RWPE2 (cell line): ENCODE data around the gene FOXO1.

Source experiments
- ATAC-seq: fragments of 200-7000 bp; cut with Tn5 transposase; 3 replicates; pipeline ENCODE4 v1.9.1; 2021; ENCODE audit warnings: low read depth
- DNase-seq: peaks from one replicate; pipeline ENCODE4 v3.0.0-alpha.2; 2020; ENCODE audit warnings: low spot score
- H3K27ac ChIP-seq: fragments of 450-650 bp; 2 replicates; pipeline ENCODE4 v1.5.1; 2017; ENCODE audit warnings: mild to moderate bottlenecking; ENCODE audit not compliant: poor library complexity, severe bottlenecking
- H3K27me3 ChIP-seq: fragments of 250-450 bp; sonication (Bioruptor Pico); 2 replicates; pipeline ENCODE4 v1.5.1; 2021; ENCODE audit warnings: mild to moderate bottlenecking, moderate library complexity; ENCODE audit not compliant: insufficient read depth, poor library complexity, severe bottlenecking
- H3K36me3 ChIP-seq: fragments of 250-450 bp; sonication (Bioruptor Pico); 2 replicates; pipeline ENCODE4 v1.5.1; 2020; ENCODE audit warnings: low read depth, mild to moderate bottlenecking, moderate library complexity
- H3K4me1 ChIP-seq: fragments of 250-450 bp; sonication (Bioruptor Pico); 2 replicates; pipeline ENCODE4 v1.5.1; 2021; ENCODE audit warnings: mild to moderate bottlenecking, moderate library complexity; ENCODE audit not compliant: insufficient read depth, poor library complexity, severe bottlenecking
- H3K4me3 ChIP-seq: fragments of 250-450 bp; sonication (Bioruptor Pico); 2 replicates; pipeline ENCODE4 v1.5.1; 2021; ENCODE audit warnings: mild to moderate bottlenecking, moderate library complexity; ENCODE audit not compliant: severe bottlenecking
- H3K9me3 ChIP-seq: fragments of 250-450 bp; sonication (Bioruptor Pico); 2 replicates; pipeline ENCODE4 v1.5.1; 2021; ENCODE audit warnings: mild to moderate bottlenecking, moderate library complexity; ENCODE audit not compliant: severe bottlenecking
- CTCF ChIP-seq: fragments of 450-650 bp; IDR thresholded peaks from one replicate; pipeline ENCODE4 v1.5.1; 2017; ENCODE audit warnings: mild to moderate bottlenecking, moderate library complexity; ENCODE audit not compliant: poor library complexity, severe bottlenecking

FOXO1 gene

GRCh38 chr13:40564342-40565001 is 102.0 kb downstream of the FOXO1 start:
- DNase-seq, result no peak
- no peak overlapping the region for H3K4me3 ChIP-seq
- H3K36me3 ChIP-seq, result no peaks in the 10 kb centered on the region
- H3K9me3 ChIP-seq, result no peaks in the 10 kb centered on the region
- no peak for ATAC-seq
- no peaks in the 10 kb centered on the region for H3K4me1 ChIP-seq
- TF ChIP-seq CTCF, result no peak
- H3K27me3 ChIP-seq, result no peaks in the 10 kb centered on the region
- H3K27ac ChIP-seq, result no peak overlapping the region

- H3K9me3 ChIP-seq, result no peaks in the 10 kb centered on the region
- no peaks in the 10 kb centered on the region for H3K4me1 ChIP-seq
- DNase-seq (no peak), ATAC-seq (no peak)
- H3K36me3 ChIP-seq, result no peaks in the 10 kb centered on the region
- TF ChIP-seq CTCF, result no peak
- H3K4me3 ChIP-seq, result no peak overlapping the region
- H3K27me3 ChIP-seq, result no peaks in the 10 kb centered on the region
- H3K27ac ChIP-seq, result no peak overlapping the region
These were observed 102.9 kb downstream of the FOXO1 start for GRCh38 chr13:40563350-40564125.

- Histone ChIP-seq H3K36me3 (no peaks in the 10 kb centered on the region), H3K27ac (no peak overlapping the region), H3K9me3 (no peaks in the 10 kb centered on the region), H3K4me1 (no peaks in the 10 kb centered on the region), H3K4me3 (no peak overlapping the region), H3K27me3 (no peaks in the 10 kb centered on the region)
- no peak for DNase-seq
- ATAC-seq, result no peak
- no peak for TF ChIP-seq CTCF
These were observed 103.5 kb downstream of the FOXO1 start for GRCh38 chr13:40562975-40563349.

- Histone ChIP-seq H3K4me3 (no peak overlapping the region), H3K27ac (no peak overlapping the region), H3K4me1 (no peaks in the 10 kb centered on the region), H3K27me3 (no peaks in the 10 kb centered on the region), H3K36me3 (no peaks in the 10 kb centered on the region), H3K9me3 (no peaks in the 10 kb centered on the region)
- no peak for DNase-seq
- ATAC-seq, result no peak
- TF ChIP-seq CTCF, result no peak
These were observed 106.5 kb downstream of the FOXO1 start for GRCh38 chr13:40559915-40560314.

GRCh38 chr13:40558656-40559055 is 107.8 kb downstream of the FOXO1 start:
- no peak overlapping the region for H3K27ac ChIP-seq
- no peak for TF ChIP-seq CTCF
- no peaks in the 10 kb centered on the region for H3K36me3 ChIP-seq
- ATAC-seq (no peak), DNase-seq (no peak)
- H3K27me3 ChIP-seq, result no peaks in the 10 kb centered on the region
- H3K4me3 ChIP-seq, result no peak overlapping the region
- H3K4me1 ChIP-seq, result no peaks in the 10 kb centered on the region
- no peaks in the 10 kb centered on the region for H3K9me3 ChIP-seq
